KG1 (cell line): ENCODE measurements around the gene NISCH.

ENCODE experiments used
- DNase-seq: peaks from one replicate; lab custom pipeline; 2025; lab: John Stamatoyannopoulos, UW

NISCH gene

DNA sequence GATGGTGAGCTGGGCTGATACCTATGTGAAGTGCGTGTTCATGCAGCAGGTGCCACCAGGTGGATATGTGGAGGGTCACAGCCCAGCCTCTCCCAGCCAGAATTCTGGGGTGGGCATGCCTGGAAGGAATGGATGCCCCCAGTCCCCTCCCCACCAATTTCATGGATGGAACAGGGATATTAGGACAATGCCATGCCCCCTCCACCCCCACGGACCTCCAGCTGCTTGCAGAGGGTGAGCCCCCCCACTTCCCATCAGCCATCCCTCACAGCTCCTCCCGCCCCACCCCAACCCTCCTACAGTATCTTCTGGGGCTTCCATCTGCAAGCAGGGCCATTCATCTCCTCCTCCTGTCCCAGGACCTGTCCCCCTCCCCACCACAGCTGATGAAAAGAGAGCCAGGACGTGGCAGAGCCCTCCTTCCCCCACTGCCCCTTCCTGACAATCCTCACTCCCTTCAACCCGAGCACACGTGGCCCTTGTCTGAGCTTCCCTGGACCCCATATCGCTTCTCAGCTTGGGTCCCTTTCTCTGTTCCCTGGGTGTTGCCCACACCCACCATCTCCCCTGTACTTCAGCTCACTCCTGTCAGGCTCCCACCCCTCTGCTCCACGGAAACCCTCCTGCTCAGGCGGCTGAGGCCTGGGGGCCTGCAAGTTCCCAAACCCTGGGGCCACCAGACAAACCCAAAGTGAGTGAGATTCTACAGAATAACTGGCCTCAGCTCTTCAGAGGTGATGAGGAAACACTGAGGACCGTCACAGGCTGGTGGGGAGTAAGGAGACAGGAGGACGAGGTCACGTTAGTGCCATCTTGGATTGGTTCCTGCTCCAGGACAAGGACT lies 7.7 kb upstream of the NISCH start:
- no peak for DNase-seq

- no peak for DNase-seq
Observed at GRCh38 chr3:52450489-52451236, 4.7 kb upstream of the NISCH start.

DNA sequence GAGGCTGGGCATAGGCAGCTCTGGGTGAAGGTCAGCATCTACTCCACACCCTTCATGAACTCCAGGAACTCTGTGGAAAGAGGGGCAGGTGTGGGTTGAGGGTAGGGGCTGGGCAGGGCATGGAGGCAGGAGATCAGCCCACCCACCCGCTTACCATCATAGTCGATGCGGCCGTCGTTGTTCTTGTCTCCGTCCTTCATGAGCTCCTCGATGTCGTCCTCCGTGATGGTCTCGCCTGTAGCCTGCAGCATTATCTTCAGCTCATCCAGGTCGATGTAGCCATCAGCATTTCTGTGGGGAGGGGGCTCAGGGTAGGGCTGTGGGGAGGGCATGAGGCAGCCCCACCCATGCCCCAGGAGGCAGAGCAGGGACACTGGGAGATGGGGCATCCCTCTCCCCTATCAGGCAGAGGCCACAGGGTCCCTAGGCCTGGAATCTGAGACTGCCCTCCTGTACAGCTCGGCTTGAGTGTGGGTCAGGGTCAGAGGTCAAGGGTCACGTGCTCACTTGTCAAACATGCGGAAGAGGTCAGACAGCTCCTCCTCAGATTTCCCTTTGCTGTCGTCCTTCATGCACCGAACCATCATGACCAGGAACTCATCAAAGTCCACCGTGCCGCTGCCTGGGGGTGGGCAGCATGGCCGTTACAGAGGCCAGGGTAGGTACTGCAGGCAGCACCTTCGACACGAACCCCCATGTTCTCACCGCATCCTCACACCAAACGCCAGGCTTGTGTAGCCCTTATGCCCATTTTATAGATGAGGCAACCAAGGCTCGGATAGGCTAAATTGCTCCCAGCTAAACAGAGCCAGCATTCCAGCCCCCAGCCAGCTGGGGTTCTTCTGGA lies 3.9 kb upstream of the NISCH start:
- no peak for DNase-seq

- no peak for DNase-seq
Observed at GRCh38 chr3:52452126-52452525, 3.3 kb upstream of the NISCH start.

GRCh38 chr3:52452570-52453221 lies 2.7 kb upstream of the NISCH start:
- no peak for DNase-seq

GRCh38 chr3:52453496-52454249 lies 1.7 kb upstream of the NISCH start, which contains the start of gene TNNC1:
Gene TNNC1 (minus strand): TSS chr3:52454041. CDS start chr3:52454015, 26 bp downstream.
- DNase-seq, result no peak

- DNase-seq, result no peak
Observed at GRCh38 chr3:52454250-52454937, 1.0 kb upstream of the NISCH start.

DNA sequence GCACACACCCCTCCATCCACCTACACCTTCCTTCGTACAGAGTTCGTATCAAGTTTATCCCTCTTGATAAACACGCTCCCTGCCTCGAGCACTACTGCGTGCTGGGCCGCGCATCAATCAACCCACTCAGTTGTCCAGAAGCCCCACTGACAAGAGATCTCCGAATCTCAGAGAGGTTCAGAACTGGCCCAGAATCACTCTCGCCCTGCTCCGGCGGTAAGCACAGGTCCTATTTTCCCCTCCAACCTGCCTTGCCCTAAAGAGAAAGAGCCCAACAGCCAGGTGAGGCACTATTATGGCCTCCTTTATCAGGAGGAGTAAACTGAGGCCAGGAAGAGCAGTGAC lies 494 bp upstream of the NISCH start:
- no peak for DNase-seq

DNA sequence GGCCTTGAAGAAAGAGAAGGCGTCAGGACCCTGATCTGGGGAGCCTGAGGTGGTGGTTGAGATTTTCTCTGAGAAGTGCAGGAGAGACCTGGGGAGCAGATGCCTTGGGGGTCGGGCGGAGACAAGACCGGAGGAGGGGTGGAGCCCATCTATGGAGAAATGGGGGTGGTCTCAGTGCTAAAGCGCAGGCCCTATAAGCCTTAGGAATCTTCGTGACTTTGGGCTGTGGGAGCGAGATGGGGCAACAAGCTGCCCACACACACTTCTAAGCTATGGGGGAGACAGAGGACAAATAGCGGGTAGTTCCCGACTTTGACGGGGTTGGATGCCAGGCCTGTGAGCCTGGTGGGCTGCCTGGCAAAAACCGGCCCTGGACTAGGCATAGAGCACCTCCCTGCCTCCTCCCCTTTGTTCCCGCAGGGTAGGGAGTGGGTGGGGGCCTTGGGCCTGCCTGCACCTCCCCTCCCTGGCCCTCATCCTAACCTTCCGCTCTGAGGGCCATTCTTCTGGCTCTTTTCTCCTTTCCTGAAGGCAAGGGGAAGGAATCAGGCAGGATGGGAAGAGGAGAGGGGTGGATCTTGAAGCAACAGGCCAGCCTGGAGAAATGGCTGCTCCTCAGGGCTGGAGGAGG lies 880 bp downstream of the NISCH start:
- no peak for DNase-seq

DNA sequence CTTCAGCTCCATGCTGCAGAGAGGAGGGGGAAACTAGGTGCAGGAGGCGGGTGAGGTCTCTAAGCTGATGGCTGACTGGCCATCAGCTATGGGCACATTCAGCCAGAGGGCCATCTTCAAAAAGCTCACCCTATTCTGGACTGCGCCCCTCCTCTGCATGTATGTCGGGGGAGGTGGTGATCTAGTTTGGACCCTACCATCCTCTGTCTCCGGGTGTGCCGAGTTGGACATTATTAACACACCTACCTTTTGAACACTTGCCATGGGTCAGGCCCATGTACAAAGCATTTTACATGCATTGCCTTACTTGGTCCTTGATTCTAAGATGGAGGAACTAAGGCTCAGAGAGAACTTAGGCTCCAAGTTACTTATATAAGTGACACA lies 1.4 kb downstream of the NISCH start:
- no peak for DNase-seq

DNA sequence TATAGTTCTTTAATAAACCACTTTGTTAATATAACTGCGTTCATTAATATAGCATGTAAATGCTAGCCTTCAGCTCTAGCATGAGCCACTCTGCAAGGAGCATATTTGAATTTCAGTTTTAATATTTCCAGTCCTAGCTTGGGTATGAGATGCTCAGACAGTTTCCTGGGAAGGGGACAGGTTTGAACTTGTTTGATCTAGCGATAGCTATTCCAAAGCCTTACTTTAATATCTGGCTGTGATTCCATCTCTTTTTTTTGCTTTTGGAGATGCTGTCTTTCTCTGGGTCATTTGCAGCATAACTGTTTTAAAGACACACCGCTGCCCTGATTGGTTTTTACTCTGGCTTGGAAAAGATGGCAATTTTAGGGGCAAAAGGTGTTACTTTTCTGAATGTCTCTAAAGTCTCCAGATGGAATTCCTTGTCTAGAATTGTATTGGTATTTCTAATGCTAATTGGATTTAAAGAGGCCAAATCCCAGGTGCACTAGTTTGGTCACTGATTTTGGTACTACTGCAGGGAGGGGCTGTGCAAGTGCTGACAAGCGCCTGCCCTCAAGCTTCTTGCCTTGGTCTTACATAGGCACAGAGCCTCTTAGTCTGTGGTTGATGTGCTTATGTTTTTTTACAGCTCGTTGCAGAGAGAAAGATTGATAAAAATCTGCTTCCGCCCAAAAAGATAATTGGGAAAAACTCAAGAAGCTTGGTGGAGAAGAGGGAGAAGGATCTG lies 2.8 kb downstream of the NISCH start:
- DNase-seq, result no peak

DNA sequence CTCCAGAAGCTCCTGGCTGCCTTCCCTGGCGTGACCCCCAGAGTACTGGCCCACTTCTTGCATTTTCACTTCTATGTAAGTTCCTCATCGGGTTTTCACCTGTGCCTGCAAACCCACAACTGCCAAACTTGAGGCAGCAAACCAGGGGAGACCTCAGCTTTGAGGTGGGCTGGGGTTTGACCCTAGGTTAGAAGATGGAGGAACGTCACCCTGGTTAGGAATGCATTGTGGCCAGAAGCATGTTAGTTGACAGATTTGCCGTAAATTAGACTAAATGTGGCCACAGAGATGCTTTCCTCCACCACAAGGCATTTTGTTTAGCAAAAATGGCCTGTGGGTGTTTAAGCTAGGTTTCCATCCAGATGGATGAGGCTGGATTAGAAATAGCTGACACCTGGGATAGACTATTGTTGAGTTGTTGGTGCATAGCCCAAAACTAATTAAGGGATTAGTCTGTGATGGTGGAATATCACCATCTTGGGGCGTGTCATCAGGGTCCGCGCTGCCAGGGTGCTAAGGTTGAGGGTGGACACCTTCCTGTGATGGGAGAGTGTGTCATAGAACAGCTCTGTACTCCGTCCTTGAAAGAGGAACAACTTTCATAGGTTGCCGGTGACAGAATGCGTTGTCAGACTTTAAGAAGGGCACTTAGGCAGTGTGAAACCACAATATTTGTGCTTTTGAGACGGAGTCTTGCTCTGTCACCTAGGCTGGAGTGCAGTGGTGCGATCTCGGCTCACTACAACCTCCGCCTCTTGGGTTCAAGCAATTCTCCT lies 3.6 kb downstream of the NISCH start:
- DNase-seq, result no peak

DNA sequence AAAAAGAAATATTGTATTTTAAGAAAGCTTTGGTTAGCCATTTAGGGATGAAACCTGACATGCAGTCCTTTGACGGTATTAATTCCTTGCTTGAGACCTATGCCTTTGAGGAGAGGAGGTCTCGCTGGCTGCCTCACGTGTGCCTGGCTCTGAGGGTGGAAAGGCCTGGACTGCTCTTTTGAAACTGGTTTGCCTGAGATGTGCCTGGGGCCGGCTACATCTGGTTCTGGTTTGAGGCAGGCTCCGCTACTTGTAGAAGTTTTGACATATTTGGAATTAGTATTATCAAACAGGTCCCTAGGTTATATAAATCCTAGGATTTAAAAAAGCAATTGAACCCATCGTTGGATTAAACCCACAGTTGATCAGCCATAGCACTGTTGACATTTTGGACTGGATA lies 6.5 kb downstream of the NISCH start:
- no peak for DNase-seq

- no peak for DNase-seq
Observed at GRCh38 chr3:52463416-52463815, 8.0 kb downstream of the NISCH start.

DNA sequence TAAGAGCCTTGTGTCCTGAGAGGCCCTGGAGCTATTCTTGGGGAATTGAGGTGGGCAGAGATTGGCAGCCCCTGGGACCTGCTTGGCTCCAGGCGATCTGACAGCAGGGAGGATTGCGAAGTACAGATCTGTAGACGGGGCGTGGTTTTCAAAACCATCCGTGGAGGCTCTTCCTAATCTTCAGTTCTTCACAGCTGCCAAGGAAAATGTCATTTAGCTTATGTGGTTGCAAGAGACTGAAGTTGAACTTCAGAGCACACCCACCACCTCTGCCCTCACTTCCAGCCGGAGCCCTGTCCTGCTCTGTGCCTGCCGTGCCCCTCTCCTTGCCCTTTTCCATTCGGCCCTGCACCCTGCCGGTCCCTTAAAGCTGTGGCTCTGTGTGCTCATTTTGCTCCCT lies 12.9 kb downstream of the NISCH start:
- DNase-seq, result no peak

GRCh38 chr3:52469001-52469400 lies 13.6 kb downstream of the NISCH start:
- DNase-seq, result no peak

GRCh38 chr3:52470920-52471319 lies 15.5 kb downstream of the NISCH start:
- DNase-seq, result no peak

DNA sequence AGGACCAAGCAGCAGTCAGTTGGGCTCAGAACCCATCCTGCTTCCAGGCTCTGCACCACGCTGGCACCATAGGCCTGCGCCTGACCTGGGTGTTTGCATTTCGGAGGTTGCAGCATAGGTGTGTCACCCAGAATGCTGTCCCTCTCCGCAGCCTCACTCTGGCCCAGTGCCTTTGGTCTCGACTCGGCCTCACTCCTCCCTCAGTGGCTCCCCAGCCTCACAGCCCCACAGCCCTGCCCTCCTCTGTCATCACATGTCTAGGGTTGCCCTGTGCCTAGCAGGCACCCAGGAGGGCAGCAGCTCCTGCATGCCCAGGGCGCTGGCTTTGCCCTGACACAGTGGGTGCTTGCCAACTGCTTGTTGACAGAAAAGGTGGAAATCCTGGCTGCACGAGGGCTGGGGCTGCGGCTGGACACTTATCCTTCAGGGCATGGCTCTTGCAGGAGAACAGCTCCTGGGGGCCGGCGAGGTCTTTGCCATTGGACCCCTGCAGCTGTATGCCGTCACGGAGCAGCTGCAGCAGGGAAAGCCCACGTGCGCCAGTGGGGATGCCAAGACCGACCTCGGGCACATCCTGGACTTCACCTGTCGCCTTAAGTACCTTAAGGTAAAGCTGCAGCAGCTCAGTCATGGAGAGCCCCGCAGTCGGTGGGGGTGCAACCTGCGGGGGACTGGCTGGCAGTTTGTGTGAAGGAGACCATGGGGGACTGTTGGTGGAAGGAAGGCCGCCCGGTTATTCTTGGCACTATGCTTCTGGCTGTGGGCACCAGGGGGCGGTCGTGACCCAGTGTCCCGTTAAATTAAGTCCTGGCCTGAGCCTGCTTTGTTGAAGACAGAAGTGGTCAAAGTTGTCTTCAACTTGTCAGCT lies 16.2 kb downstream of the NISCH start:
- DNase-seq, result peak; percentile 45
